Measurements from ENCODE around the gene KCNMB1.
"Not testable (repeated sequence)": the region's sequence is repeated elsewhere in the genome, so short reads cannot be mapped to it uniquely, and the experiment has no call there.

Gene KCNMB1

DNA sequence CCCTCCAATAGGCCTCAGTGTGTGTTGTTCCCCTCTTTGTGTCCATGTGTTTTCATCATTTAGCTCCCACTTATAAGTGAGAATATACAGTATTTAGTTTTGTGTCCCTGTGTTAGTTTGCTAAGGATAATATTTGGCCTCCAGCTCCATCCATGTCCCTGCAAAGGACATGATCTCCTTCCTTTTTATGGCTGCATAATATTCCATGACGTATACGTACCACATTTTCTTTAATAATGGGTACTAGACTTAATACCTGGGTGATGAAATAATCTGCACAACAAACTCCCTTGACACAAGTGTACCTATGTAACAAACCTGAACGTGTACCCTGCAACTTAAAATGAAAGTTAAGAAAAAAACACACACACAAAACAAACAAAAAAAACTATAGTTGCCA is 12.6 kb downstream of the KCNMB1 start:
- DNase-seq (ENCODE audit: low read depth), result not testable (repeated sequence)

DNA sequence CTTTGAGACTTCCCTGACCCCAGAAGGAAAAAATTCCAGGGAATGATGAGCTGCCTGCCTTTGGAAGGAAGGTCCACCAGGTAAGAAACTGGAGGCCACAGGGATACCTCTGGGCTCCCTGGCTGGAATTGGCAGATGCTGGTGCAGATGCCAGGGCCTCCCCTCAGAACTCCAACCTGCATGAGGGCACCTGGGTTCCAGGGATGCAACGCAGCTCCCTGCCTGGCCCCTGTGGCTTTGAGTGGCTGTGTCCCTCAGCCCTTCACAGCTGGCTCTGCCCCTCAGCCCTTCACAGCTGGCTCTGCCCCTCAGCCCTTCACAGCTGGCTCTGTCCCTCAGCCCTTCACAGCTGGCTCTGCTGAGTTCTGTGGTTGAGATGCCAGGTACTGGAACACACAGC is 13.9 kb downstream of the KCNMB1 start:
- DNase-seq (ENCODE audit: low read depth), result no peak

DNA sequence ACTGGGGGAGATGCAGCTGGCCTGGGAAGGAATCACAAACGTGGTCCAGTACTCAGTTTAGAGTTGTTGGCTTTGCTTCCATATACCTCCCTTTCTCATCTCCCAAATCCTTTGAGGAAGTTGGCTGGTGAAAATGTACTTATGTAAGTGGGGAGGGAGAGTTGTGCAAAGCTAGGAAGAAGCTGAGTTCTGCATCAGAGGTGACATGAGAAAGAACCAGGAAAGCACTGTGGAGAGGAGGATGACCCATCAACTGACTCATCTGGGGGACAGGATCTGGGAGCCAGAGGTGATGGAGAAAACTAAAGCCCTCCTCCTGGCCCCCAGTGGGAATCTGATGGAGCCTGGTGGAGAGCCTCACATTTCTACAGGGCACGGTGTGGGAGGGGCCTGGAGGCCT is 16.2 kb downstream of the KCNMB1 start:
- DNase-seq (ENCODE audit: low read depth), result no peak

DNA sequence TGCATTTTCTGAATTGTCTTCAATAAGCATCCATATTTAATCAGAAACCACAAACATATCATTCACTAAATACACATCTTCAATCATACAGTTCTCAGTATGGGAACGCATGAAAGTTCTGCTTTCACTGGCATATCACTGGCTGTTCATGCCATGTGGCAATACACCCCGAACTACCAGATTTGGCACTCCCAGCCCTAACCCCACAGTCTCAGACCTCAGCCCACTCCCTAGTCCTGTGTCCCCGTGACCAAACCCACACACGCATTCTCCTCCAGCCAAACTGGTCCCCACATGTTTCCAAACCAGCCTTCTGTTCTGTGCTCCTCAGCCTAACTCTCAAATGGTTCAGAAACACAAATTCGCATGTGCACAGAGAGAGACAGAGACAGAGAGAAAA is 20.6 kb downstream of the KCNMB1 start:
- no peak for DNase-seq (ENCODE audit: low read depth)

DNA sequence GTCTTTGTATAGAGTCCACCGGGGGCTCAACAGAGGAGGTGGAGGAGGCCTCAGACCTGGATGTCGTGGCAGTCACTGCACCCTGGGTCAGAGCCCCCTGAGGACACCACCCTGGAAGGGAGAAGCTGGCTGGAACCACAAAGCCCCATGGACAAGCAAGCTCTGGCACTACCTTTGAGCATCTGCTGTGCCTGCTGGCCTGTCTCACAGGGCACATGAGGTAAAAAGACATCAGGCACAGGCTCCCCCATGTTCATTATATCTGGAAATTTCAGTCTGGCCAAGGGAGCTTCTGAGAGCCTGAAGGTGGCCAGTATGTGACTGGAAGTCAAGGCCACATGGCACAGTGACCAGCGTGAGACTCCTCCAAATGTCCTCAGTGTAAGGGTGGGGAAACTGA is 22.9 kb downstream of the KCNMB1 start:
- DNase-seq (ENCODE audit: low read depth), result no peak

DNA sequence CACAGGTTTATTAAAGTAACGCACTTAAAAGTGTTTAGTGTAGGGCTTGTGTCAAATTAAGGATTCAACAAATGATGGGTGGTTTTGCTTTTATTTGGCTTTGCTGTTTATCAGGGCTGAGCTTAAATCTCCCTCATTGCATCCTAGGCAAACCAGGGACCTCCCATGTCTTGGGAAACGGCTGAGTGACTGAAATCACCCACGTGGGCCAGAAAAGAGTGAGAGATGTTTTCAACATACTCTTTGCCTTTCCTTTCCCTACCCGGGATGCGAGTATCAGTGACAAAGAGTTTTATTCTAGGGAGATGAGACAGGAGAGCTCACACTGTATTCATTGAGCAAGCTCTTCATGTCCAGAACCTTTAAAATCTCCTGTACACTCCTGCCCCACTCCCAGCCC is 23.3 kb downstream of the KCNMB1 start:
- no peak for DNase-seq (ENCODE audit: low read depth)

DNA sequence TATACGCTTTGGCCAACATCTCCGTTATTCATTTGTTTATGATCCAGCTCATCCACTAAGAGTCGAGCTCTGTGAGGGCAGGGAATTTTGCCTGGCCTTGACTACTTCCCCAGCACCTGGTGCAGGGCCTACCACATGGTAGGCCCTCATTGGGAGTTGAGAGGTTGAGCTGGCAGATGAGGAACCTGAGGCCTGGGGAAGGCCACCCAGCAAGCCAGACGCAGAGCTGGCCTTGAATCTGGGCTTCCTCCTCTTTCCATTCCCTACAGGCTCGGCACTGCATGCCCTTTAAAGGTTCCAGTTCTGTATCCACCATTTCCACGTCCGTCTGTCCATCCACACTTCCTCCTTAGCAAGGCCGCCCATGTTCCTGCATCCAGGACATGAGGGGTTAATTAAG is 24.2 kb downstream of the KCNMB1 start:
- DNase-seq (ENCODE audit: low read depth), result no peak

DNA sequence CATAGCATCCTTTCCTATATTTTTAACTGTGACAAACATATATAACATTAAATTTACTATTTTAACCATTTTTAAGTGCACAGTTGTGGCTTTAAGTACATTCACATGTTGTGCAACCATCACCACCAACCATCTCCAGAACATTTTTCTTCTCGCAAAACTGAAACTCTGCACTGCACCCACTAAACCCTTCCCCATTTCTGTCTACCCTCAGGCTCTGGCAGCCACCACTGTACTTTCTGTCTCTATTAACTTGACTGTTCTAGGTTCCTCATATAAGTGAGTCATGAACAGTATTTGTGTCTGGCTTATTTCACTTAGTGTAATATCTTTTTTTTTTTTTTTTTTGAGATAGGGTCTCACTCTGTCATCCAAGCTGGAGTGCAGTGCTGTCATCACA is 25.5 kb downstream of the KCNMB1 start:
- no peak for DNase-seq (ENCODE audit: low read depth)

DNA sequence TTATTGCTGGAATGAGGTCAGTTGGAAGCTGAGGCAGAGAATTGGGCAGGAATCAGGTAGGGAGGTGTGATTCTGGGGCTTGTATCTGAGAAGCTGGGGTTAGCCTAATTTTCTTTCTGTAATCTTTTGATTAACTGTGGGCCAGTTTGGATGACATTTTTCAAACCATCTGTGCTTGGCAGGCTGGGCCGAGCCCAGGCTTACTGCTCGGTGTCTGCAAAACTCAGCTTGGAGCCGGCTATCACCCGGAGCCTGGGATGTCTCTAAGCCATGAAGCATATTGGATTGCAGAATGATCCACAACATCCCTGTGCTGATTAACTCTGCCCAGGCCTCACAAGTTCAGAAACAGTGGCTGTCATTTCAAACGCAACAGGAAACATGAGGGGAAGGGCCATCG is 26.5 kb downstream of the KCNMB1 start:
- DNase-seq (ENCODE audit: low read depth), result no peak

DNA sequence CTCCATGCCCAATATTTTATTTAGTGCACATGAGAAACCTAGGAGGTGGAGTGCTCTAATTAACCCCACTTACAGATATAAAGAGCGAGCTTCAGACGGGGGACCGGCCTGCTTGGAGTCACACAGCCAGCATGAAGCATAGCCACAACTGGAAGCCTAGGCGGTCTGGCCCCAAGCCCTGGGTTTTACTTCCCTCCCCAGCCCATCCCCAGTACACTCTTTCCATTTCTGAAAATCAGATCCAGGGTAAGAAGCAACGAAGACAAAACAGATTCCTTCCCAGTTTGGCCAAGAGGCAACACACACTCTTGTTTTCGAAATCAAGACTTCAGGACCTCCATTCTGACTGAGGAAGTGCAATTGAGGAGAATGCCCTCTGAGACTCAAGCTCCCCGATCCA is 27.1 kb downstream of the KCNMB1 start:
- DNase-seq (ENCODE audit: low read depth), result no peak

DNA sequence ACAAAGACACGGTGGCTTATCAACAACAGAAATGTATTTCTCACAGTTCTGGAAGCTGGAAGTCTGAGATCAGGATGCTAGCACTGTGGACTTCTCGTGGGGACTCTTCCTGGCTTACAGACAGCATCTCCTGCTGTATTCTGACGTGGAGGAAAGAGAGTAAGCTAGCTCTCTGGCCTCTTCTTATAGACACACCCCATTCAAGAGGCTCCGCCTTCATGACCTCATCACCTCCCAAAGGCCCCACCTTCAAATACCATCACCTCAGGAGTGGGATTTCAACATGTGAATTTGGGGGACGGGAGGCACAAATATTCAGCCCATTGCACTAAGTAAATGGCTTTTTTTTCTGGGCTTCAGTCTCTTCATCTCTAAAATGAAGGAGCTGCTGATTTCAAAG is 27.6 kb downstream of the KCNMB1 start:
- no peak for DNase-seq (ENCODE audit: low read depth)

DNA sequence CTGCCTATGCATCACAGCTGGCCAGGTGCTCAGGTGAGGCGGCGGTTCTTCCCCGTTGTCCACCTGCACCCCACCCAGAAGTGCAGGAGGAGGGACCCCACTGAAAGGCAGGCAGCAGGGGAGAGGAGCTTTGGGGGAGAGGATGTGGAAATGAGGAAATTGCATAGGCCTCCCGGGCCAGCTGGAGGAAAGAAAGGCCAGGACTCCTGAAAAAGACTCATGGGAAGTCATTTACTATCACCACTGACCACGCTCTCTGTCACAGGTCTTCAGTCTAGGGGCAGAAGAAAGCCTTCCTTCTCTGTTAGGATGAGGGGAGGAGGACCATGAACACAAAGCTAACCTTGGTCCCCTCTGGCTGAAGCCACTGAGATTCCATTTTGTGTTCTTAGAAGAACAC is 28.1 kb downstream of the KCNMB1 start:
- no peak for DNase-seq (ENCODE audit: low read depth)

DNA sequence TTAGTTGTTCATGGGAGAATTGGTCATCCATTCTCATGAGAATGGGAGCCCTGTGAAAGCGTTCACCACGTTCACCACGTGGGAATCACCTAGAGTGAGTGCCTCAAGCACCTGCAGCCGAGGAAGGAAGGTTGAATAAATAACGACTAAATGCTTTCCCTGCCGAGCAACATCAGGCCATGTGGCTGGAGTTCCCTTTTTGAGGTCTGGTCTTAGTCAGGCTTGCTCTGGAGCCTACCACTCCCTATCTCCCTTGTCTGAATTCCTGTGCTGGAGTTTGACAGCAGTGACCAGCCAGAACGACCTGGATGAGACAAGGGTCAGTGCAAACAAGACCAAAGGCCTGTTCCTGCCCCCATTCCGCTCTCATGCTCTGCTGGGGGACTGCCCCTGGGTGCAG is 28.5 kb downstream of the KCNMB1 start:
- no peak for DNase-seq (ENCODE audit: low read depth)

DNA sequence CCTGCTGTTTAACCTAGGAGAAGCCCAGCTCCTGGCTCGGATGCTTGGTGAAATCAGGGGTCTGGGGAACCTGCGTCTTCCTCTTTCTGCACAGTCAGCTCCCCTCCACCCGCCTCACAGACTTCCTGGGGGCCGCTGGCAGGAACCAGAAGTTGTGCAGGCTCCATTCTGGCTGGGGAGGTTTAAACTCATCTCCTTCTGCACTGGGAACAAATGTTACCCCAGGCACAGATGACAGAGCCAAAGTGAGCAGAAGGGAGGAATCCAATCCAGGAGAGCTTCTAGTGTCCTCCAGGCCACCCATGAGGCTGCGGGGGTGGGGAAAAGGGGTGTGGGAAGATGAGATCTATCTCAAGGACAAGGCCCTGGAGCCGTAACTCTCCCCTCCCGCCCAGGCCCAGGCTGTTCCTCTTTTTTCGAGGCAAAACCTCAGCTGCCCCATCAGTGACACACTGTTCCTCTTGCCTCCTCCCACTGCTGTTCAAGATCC is 31.2 kb downstream of the KCNMB1 start:
- no peak for DNase-seq (ENCODE audit: low read depth)

DNA sequence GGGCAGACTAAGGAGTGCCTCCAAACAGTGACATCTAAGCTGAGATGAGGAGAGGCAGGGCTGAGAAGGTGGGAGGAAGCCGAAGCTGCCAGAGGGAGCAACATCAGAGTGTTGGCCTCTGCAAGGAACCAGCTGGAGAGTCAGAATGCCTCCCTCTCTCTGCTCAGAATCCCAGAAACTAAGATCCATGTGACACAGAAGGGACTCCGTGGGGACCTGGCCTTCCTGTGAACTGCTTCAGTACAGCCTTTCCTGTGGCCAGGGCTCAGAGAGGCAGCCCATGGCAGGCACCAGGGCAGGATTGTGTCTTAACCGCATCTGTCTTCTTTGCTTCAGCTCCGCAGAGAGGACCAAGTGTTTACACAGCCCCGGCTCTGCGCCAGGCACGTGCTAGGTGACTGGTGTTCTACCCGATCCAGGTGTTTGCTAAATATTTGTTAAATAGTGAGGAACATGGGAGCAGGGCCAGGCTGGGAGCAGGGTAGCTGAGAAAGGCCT is 33.5 kb downstream of the KCNMB1 start:
- no peak for DNase-seq (ENCODE audit: low read depth)

DNA sequence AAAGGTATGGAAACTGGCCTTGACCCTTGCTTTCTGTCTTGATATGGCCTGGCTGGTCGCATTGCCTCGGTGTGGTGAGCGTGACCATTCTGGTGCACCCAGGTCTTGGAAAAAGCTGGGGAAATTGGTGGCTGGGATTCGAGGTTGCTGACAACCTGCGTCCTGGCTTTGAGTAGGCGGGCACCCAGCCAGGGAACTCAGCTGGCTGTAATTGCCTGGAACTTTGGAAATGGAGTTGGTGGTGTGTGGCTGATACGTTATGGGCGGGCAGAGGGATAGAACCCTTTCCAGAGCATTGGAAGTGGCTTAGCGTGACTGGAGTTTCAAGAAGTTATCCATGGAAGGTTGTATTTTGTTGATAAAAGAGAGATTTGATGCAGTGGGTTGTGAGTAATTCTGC is 35.2 kb downstream of the KCNMB1 start:
- no peak for DNase-seq (ENCODE audit: low read depth)

DNA sequence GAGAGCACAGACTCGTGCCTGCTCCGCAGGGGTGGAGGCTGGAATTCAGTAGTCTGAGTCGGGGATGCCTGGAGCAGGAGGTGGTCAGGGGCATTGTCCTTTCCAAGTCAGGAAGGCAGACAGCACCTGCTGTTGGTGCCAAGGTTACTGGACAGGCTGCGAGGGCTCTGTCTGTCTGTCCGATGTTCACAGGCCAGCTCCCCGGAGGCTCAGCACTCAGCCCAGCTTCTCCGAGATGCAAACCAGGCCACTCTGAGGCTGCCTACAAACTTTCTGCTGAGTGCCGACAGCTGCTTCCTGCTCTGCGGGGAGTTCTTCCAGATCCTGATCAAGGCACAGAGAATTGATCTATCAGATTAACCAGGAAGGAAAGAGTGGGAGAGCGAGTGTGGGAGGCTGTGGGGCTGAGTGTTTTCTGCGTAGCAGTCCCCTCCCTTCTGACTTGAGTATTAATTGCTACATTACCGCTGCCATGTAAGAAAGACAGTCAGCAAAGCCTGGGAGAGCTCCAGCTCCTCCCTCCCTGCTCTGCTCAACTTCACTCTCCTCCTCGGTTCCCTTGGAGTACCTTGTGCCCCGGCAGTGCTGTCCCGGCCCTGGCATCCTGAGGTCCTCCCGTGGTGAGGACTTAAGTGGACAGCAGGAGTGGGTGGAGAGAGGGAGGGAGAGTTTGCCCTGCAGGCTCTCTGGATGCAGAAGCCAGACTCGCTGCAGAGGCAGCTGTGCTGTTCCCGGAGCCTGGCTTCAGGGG is 36.0 kb downstream of the KCNMB1 start:
- DNase-seq (ENCODE audit: low read depth), result no peak

DNA sequence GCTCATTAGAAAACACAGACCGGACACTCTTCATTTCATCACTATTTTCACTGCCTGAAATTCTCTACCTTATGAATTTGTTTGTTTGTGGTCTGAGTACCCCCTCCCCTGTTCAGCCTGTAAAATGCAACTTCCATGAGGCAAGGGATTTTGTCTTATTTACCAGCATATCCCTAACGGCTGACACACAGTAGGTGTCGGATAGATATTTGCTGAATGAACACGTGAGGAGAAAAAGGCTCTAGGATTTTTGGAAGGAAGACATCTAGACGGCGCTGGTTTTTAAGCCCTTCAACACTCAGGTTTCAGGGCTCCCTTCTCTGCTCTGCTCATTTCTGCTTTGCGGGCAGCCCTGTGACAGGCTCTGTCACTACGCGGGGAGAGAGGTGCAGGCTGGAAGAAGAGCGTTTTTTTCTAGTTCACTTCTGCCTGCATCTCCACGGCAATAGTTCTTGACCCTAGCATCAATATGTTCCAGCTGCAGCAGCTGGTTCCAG is 41.0 kb downstream of the KCNMB1 start:
- no peak for DNase-seq (ENCODE audit: low read depth)

DNA sequence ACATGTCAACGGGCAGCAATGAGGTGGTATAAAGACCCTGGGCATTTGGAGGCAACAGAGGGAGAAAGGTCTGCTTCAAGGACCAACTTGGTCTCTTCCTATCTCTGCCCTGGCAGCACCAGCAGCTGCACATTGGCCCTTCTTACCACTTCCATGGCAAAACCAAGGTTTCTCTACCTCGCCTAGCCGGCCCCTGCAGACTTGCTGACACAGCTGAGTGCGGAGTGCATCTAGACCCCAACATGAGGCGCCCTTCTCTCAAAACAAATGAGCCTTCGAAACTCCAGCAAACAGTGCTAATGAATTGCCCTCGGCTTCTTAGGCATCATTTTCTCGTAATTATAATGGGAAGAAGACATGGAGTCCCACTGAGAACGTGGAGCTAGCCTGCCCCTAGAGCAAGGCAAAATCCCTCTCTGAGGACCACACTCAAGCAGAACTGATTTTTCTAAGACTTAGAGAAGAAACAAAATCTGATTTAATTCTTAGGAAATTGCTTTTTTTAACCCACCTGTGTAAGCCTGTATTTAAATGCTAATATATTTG is 42.1 kb downstream of the KCNMB1 start:
- no peak for DNase-seq (ENCODE audit: low read depth)

DNA sequence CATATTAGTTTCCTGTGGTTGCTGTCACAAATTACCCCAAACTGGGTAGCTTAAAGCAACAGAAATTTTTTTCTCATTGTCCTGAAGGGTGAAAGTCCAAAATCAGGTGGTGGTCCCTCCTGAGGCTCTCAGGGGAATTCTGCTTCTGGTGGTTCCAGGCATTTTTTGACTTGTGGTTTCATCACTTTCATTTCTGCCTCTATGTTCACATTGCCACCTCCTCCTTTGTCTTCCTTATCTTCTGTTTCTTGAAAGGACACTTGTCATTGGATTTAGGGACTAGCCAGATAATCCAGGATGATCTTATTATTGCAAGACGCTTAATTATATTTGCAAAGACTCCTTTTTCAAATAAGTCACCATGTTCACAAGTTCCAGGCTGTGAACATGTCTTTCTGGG is 43.2 kb downstream of the KCNMB1 start:
- DNase-seq (ENCODE audit: low read depth), result no peak

DNA sequence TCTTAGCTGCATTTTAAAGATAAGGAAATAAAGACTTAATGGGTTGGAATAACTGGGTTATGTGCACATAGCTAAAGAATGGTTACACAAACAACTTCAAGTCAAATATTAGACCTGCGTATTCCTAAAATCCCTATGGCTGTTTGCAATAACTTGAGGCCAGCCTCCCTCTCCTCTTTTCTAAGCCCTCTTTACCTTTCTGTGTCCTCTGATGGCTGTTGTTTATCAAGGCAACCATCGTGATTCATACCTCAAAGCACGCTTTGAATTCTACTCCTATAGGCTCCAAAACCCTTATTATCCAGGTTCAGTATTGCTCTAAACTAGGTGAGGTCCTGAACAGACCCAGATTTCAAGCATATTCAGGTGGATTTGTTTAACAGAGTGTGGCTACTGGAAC is 46.0 kb downstream of the KCNMB1 start:
- no peak for DNase-seq (ENCODE audit: low read depth)

DNA sequence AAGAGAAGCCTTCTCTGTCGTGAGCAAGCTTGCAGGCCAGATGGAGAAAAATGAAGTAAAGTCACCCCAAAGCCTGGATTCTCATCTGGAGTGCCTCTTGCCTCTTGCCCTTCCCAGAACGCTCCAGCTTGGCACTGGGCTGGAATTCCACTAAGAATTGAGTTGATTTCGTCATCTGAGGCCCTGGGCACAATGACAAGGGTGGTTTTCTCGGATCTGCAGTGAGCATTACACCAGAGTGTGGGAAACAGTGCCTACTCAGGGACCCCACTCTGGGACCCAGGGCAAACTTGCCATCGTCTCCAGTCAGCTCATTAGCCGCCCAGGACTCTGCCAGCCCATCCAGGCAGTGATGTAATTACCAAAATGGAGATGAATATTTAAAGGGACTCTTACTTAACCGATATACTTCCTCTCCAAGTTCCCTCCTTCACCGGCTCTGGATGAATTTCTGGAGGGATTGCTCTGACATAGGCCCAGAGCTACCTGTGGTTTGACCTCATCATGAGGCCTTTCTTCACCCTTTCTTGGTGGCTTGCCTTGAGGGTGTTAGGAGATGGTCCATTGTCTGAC is 46.9 kb downstream of the KCNMB1 start:
- DNase-seq (ENCODE audit: low read depth), result no peak

DNA sequence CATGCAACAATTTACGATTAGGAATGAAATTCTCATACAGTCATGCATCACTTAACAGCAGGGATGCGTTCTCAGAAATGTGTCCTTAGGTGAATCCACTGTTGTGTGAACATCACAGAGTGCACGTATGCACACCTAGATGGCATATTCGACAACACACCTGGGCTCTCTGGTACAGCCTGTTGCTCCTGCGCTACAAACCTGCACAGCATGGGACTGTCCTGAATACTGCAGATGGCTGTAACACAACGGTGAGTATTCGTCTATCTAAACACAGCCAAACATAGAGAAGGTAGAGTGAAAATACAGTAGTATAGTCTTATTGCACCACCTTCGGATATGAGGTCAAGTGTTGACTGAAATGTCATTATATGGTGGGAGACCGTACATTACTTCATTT is 47.6 kb downstream of the KCNMB1 start:
- no peak for DNase-seq (ENCODE audit: low read depth)
